Stimulated activated CD4-positive, alpha-beta T cell treated with anti-CD3 and anti-CD28 coated beads, Interleukin-12 subunit alpha, Interleukin-12 subunit beta, amount 100 ng/mL, for 48 hours (primary cell): ENCODE results near the gene RNH1.
"Not testable (repeated sequence)": the region's sequence is repeated elsewhere in the genome, so short reads cannot be mapped to it uniquely, and the experiment has no call there.

ENCODE experiments used
- DNase-seq, 3 donors: peaks; one replicate each; pipeline ENCODE4 v3.0.0-alpha.2; 2020; ENCODE audit warnings: low read depth in 2 of 3, low spot score in 1 of 3

RNH1 gene

GRCh38 chr11:520428-521176 is 13.6 kb upstream of the RNH1 start:
- no peak for DNase-seq

- DNase-seq: peak; percentile 80 to 88 (median 81)
Observed at GRCh38 chr11:518463-519202, 11.6 kb upstream of the RNH1 start.

GRCh38 chr11:516918-517685 is 10.1 kb upstream of the RNH1 start:
- DNase-seq: not testable (repeated sequence)

GRCh38 chr11:516400-516799 is 9.4 kb upstream of the RNH1 start:
- DNase-seq: no peak

GRCh38 chr11:515131-515530 is 8.1 kb upstream of the RNH1 start:
- DNase-seq: no peak

GRCh38 chr11:514606-515005 is 7.6 kb upstream of the RNH1 start:
- no peak for DNase-seq

- DNase-seq: no peak
Observed at GRCh38 chr11:512761-513595, 5.9 kb upstream of the RNH1 start.

GRCh38 chr11:508956-509355 is 1.9 kb upstream of the RNH1 start:
- DNase-seq: no peak

- no peak for DNase-seq
Observed at GRCh38 chr11:507727-508515, 879 bp upstream of the RNH1 start.

- DNase-seq: peak; percentile 95 to 98 (median 96)
Observed at GRCh38 chr11:506238-506994, 626 bp downstream of the RNH1 start.

GRCh38 chr11:504994-505344 is 2.1 kb downstream of the RNH1 start:
- DNase-seq: no peak

- no peak for DNase-seq
Observed at GRCh38 chr11:504053-504993, 2.7 kb downstream of the RNH1 start.

- DNase-seq: peak in 1 of 3 donors; percentile 23
Observed at GRCh38 chr11:503179-503981, 3.7 kb downstream of the RNH1 start.

GRCh38 chr11:502288-503178 is 4.5 kb downstream of the RNH1 start:
- DNase-seq: no peak

GRCh38 chr11:501683-502287 is 5.3 kb downstream of the RNH1 start:
- no peak for DNase-seq

- no peak for DNase-seq
Observed at GRCh38 chr11:501001-501682, 5.9 kb downstream of the RNH1 start.
